Measurements from ENCODE around the gene LRRC43.

LRRC43 gene

DNA sequence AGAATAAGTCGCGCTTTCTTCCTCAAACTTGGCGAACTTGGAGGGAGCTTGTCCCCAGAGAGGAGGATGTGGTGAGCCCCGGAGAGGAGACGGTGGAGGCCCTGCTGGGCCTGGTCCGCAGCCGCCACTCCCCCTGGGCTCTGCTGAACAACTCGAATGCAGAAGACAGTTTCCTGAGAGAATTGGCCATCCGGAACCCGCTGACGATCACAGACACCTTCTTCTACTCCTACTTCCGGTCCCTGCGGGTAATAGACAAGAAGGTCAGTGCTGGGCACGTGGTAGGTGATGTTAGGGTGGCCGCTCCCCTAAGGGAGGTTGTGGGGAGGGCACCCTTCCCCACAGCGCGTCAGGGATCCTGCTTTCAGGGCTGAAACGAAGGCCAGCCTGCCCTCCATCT lies 1.6 kb downstream of the LRRC43 start:
- TF ChIP-seq TCF12 (IDR thresholded peaks at IDR 0.05; ENCODE audit: low read depth) (no peak), CREB1 (IDR thresholded peaks at IDR 0.05; ENCODE audit: low read depth) (no peak), RAD21 (IDR thresholded peaks at IDR 0.05; ENCODE audit: low read depth) (no peak), USF1 (IDR thresholded peaks at IDR 0.05) (no peak), FOXM1 (IDR thresholded peaks at IDR 0.05; ENCODE audit: borderline replicate concordance, low read depth) (no peak), REST (IDR thresholded peaks at IDR 0.05; ENCODE audit: low read depth) (no peak), YY1 (IDR thresholded peaks at IDR 0.05; ENCODE audit: low read depth) (no peak), MAX (IDR thresholded peaks at IDR 0.05) (no peak), TAF1 (IDR thresholded peaks at IDR 0.05; ENCODE audit: low read depth) (no peak), EP300 (IDR thresholded peaks at IDR 0.05; ENCODE audit: borderline replicate concordance) (no peak), EGR1 (IDR thresholded peaks at IDR 0.05) (no peak), NFIC (IDR thresholded peaks at IDR 0.05) (no peak), TEAD4 (IDR thresholded peaks at IDR 0.05) (no peak), CEBPB (IDR thresholded peaks at IDR 0.05) (no peak), ZBTB7A (IDR thresholded peaks at IDR 0.05; ENCODE audit: low read depth) (no peak)

- TF ChIP-seq MAX (IDR thresholded peaks at IDR 0.05) (no peak), USF1 (IDR thresholded peaks at IDR 0.05) (no peak), TAF1 (IDR thresholded peaks at IDR 0.05; ENCODE audit: low read depth) (no peak), TCF12 (IDR thresholded peaks at IDR 0.05; ENCODE audit: low read depth) (no peak), EGR1 (IDR thresholded peaks at IDR 0.05) (no peak), FOXM1 (IDR thresholded peaks at IDR 0.05; ENCODE audit: borderline replicate concordance, low read depth) (no peak), ZBTB7A (IDR thresholded peaks at IDR 0.05; ENCODE audit: low read depth) (no peak), NFIC (IDR thresholded peaks at IDR 0.05) (no peak), TEAD4 (IDR thresholded peaks at IDR 0.05) (no peak), REST (IDR thresholded peaks at IDR 0.05; ENCODE audit: low read depth) (no peak), CREB1 (IDR thresholded peaks at IDR 0.05; ENCODE audit: low read depth) (no peak), EP300 (IDR thresholded peaks at IDR 0.05; ENCODE audit: borderline replicate concordance) (no peak), YY1 (IDR thresholded peaks at IDR 0.05; ENCODE audit: low read depth) (no peak)
Measured at GRCh38 chr12:122185079-122185478, 2.2 kb downstream of the LRRC43 start.

DNA sequence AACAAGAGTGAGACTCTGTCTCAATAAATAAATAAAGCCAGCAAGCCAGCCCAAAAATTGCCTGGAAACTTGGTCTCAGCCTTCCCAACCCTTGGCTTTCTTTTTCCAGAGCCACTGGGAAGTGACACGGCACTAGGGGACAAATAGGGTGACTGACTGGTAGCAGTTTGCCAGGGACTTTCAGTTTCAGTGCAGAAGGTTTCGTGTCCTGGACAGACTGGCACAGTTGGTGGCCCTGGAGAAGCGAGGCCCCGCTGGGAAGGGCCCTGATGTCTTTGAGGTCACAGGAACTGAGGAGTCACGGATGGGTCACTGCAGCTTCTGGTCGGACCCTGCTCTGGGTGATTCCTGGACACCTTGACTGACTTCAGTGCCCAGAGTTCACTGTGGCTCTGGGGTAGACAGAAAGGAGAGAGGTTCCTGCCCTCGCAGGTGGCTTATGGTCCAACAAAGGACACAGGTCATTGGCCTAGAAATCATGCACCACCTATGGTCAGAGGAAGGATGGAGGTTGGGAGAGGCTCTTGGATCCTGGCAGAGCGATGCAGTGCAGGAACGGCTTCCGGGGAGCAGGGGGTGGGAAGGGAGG lies 2.7 kb downstream of the LRRC43 start:
- TF ChIP-seq USF1 (IDR thresholded peaks at IDR 0.05): no peak
- TF ChIP-seq FOXM1 (IDR thresholded peaks at IDR 0.05; ENCODE audit: borderline replicate concordance, low read depth): no peak
- TF ChIP-seq RAD21 (IDR thresholded peaks at IDR 0.05; ENCODE audit: low read depth): no peak
- TF ChIP-seq CREB1 (IDR thresholded peaks at IDR 0.05; ENCODE audit: low read depth): no peak
- no peak for TF ChIP-seq ZBTB7A (IDR thresholded peaks at IDR 0.05; ENCODE audit: low read depth)
- no peak for TF ChIP-seq CEBPB (IDR thresholded peaks at IDR 0.05)
- no peak for TF ChIP-seq EGR1 (IDR thresholded peaks at IDR 0.05)
- TF ChIP-seq YY1 (IDR thresholded peaks at IDR 0.05; ENCODE audit: low read depth): no peak
- TF ChIP-seq TCF12 (IDR thresholded peaks at IDR 0.05; ENCODE audit: low read depth): no peak
- TF ChIP-seq EP300 (IDR thresholded peaks at IDR 0.05; ENCODE audit: borderline replicate concordance): no peak
- TF ChIP-seq TEAD4 (IDR thresholded peaks at IDR 0.05): no peak
- TF ChIP-seq NFIC (IDR thresholded peaks at IDR 0.05): no peak
- no peak for TF ChIP-seq MAX (IDR thresholded peaks at IDR 0.05)
- no peak for TF ChIP-seq TAF1 (IDR thresholded peaks at IDR 0.05; ENCODE audit: low read depth)
- no peak for TF ChIP-seq REST (IDR thresholded peaks at IDR 0.05; ENCODE audit: low read depth)

All from Ishikawa (cell line).